Measurements from ENCODE around the gene ADCY9.

GRCh38 chr16:3965306-3965705, 150.9 kb downstream of the ADCY9 start:
- TF ChIP-seq CTCF (IDR thresholded peaks at IDR 0.05 in 8 of 11, conservative IDR thresholded peaks at IDR 0.05 in 3 of 11) (no peak), POLR2AphosphoS5 (IDR thresholded peaks at IDR 0.05) (no peak)

Data from spleen (tissue), 7 donors.